ENCODE data around the gene PPP1R10.

Gene PPP1R10

DNA sequence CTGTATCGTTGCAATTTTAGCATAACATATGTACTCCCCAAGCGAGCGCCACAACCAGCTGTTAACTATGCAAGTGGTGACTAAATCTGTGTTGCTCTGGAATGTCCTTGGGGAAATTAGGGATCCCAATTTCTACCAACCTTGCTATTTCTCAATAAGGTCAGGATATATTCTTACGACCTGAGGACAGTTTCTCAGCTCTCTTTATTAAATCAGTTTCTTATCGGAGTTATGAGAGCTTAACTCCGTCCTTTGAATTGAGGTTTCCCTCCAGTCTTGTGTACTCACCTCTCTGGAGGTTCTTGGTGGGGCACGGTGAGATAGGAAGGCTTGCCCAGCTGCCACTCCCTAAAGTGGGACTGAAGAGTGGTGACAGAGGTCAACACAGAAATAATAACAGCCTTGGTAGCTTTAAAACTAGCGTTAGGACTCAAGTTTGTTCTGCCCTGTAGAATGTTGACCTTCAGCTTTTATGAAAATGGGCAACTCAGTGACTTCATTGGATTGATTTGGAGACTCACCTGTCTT lies 1.3 kb upstream of the PPP1R10 start:
- no peak for DNase-seq

DNA sequence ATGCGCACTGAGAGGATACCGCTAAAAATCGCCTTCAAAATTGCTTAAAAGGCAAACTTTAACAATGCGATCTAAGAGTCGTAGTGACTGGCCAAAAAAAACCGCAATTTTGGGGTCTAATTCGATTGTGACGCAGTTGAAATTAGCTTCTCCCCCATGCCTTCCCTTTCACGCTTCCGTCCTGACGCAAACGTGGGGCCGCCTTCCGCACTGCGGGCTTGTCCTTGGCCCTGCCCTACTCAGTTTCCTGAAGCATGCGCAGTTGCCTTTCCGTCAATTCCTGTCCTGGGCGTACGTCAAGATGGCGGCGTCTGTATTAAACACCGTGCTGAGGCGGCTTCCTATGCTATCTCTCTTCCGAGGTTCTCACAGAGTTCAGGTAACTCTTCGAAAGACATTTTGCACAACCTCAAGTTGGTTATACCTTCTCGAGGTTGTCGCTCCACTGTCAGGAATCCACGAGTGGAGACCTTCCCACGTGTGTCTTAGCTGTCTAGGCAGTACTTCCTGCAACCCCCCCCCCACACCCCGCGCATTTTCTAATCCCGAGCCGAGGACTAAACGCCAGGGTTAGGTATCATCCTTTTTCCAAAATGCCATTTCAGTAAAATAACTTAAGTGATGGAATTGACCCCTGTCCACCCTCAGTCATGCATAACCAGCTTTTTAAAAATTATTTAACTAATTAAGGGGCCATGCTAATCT lies 674 bp upstream of the PPP1R10 start, which contains the start of gene MRPS18B:
MRPS18B (plus strand) TSS at position 276 of the 705 bp plus-strand sequence; CDS start at position 302, 26 bp downstream.
- peak; percentile 99 for DNase-seq

DNA sequence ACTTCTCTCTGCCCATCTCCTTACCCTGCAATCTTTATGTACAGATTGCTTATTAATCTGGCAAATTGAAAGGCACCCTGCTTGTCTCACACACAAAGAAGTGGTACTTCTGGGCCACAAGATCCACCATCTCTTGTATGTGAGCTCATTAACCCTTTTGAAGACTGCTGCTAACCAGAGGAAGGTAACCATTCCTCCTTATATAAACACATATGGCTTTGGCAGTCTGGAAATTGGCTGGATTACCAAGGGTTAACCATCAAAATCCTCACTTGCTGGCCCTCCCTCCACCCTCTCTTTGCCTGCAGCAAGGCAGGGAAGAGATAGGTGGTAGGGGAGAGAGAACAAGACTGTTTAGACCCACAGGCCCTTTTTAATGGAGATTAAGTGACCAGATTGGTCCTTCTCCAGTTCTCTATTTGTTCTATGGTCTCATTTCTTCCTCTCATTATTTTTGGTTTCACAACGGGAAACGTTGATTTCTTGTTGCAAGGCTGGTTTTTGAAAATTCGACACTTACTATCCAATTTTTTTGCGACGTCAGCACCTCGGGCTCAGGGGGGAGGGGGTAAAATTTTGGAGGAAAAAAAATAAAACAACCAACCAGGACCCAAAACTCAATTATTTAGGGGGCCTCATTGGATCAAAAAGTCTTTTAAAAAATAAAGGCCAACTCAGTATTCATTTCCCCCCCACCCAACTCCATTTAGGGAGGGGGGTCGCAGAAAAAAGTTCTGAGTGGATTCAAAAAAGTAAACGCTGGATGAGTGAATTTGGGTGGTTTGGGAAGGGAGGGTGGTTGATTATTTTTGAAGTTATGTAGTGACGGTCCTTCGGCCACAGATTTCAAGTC lies 859 bp downstream of the PPP1R10 start:
- peak; percentile 40 for DNase-seq

DNA sequence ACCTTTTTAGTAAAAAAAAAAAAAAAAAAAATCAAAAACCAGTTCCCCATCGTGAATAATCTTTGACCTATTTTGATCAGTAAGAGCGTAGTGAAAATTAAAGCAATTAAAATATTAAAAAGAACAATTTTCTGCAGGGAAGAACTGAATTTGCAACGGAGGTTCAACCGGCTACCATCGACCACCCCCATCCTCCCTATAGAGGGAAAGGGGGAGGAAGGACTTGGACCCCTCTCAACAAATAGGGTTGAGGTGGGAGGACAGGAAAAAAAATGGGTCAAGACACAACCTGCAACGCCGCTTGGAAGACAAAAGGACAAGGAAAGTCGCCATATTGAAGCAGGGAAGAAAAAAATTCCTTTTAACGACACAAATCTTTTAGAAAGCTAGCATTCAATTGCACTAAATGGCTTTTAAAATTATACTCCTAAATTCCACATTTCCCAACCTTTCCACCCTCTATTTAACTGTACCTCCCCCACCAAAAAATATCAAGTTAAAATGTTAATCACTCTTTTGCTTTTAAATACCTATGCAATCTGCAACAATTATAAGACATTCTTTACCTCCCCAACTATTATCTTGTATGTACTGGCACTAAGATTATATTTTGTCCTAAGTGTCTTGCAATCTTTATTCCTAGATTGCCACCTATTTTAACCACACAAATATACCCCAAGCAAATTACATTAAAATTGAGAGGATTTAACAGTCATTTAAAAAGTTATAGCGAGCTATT lies 1.7 kb downstream of the PPP1R10 start:
- DNase-seq, result peak; percentile 47

DNA sequence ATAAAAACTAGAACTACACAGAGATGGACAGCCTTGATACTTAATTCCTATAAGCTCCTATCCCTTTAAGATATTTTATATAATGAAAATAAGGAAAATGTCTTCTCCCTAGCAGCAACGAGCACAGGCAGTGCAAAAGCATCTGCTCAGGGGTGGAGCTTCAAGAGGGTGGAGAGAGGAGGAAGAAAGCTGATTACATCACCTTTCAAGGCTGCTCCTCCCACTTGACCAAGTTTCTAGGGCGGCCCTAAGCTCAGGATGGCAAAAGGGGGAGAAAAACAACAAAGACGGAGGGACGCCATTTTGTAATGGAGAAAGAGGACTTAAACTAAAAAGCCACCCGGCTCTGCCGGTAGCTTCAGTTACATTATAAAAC lies 2.2 kb downstream of the PPP1R10 start:
- peak; percentile 91 for DNase-seq

DNA sequence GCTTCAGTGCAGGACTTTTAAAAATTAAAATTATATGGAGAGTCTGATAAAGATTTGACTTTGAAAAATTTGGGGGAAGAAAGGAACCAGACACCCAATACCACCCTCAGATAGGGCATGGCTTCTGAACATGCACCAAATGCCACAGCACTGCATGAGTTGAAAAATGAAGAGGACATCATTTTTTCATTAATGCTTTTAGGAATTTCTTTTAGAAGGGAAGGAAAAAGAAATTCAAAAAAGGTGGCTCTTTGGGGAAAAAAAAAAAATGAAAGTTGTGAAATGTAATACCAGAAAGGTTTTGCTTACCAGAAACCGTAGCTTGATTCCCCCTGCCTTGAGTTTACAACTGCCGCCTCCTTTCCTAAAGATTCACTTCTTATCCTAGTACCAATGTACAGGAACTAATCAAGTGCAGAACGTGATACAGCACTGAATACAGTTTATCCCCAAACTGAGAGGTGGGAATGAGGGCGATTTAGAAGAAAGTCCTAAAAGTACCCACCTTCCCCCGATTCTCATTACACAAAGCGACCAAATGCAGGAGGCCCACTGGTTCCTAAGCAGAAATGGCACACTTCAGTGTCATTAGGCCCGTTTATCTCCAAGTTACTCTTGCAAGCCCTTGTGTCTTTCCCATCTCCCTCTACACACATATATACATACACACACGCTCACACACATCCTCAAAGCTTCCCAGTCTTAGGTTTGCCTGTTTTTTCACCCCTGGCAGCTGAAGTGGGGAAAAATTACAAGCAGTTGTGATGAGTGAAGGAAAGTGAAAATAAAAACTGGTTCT lies 2.8 kb downstream of the PPP1R10 start:
- no peak for DNase-seq

DNA sequence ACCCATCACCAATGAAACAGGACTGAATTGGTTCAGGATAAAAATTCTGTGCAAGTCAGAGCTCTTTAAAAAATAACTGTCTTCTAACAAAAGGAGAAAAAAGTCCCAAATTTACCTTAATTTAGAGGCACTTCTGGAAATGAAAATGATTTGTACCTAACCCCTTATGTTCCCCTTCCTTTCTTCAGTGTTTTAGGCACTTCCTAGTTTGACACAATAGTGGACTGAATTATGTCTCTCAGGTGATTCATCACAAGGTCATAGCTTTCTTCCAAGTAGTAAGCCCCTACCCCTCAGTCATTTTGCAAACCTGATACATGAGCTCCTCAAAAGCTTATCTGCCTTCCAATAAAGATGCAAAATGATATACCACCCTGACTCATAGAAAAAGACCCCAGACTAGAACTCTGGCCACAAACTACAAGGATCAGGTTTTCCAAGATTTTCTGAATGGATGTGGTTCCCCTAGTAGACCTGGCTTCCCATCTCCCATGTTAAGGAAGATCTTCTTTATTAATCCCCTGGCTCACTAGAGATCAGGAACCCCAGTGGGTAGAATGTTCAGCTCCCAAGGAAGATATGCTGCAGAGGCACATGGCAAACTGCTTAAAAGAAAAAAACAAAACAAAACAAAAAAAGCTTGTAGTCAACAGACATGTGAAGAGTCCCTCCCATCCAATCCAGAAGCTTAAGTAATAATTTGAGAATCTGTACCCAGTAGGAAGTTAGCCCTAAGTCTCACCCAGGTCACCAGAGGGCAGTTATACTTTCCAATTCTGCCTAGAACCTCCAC lies 3.6 kb downstream of the PPP1R10 start:
- DNase-seq, result no peak

DNA sequence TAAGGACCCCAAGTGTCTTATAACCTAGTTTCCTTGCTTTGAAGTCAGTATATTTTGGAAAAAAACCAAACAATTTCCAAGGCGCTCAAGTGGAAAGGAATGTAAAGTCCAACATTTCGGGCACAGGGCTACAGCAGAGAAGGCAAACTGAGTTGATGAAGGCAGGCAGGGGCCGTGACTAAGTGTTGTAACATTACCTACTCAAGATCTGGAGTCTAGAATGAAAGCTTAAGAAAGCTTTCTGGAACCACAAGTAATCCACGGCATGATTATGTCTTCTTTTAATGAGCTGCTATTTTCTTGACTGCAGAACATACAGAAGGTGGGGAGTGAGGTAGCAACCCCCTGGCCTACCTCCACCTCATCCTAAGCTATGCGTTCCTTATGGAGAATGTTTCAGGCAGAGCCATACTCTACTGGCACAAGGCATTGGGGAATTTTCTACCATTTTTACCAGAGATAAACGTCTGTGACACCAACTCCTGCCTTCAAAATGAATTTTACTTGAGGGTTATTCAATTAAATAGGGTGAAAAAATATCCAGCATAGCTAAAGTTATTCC lies 4.3 kb downstream of the PPP1R10 start:
- no peak for DNase-seq

DNA sequence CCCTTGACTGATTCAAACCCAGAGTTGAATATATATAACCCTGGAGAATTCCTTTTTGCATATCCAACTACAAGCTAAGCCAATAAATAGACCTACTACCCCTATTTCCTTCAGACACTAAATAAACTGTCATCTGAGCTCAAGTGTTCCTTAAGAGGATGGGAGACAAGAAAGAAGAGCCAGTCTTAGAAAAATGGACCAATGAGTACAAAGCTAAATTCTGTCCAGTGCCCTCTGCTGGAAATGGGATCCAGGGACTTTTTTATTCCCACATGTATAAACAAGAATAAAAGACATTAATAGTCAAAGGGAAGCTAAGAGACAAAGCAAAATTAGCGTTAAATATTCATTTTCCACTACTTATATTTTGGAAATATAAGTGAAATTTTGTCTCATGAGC lies 4.8 kb downstream of the PPP1R10 start:
- DNase-seq, result no peak

DNA sequence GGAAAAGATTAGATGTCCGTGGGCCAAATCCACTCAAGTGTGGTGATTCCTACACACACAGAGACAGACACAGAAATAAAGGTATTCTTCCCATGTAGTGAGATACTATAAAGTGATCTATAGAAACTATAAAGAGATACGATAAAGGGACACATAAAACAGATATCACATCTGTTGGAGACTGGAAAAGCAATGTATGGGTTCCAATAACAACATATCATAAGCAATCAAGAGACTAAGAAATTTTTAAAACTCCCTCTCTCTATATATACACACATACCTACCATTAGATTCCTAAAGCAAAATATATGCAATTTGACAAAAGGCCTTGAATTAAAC lies 5.2 kb downstream of the PPP1R10 start:
- DNase-seq, result no peak

DNA sequence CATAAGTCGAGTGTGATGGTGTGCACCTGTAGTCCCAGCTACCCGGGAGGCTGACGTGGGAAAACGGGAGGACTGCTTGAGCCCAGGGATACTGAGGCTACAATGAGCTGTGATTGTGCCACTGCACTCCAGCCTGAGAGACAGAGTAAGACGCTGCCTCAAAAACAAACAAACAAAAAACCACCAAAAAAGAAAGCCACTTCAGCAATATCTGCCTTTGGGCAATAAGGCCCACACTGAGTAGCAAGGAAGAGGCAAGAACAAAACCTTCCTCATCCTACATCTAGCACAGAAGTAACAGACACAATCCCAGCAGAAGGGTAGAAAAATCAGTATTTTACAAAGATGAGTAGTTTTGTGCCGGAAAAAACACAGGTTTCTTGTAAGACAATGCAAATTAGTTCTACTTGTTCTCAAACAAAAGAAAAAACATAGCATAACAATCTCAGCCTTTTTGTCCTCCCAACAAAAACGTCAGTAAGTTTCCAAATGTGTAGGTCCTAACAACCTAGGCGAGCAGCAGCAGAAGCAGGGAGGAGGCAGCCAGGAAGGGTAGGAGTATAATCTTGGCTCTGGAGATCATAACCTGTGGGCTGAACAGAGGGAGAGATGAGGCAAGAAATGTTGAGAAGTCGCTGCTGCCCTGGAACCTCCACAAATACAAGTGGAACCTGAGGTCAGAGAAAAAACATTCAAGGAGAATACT lies 5.7 kb downstream of the PPP1R10 start:
- no peak for DNase-seq

DNA sequence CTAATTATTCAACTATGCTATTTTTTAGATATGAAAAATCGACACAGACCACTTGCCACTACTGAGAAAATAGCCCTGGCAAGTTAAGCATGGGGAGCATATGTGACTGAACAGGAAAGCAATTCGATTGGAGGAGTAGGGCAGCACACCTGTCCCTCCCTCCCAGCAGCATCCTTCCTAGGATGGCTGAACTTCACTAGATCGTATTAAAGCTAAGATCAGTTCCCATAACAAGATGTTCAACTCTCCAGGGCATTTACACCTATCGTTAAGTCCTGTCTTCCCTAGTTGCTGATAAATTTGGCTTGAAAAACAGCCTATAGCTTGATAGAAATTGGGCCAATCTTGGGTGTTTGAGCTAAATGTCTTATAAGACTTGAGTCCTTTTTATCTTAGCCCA lies 7.0 kb downstream of the PPP1R10 start:
- no peak for DNase-seq

DNA sequence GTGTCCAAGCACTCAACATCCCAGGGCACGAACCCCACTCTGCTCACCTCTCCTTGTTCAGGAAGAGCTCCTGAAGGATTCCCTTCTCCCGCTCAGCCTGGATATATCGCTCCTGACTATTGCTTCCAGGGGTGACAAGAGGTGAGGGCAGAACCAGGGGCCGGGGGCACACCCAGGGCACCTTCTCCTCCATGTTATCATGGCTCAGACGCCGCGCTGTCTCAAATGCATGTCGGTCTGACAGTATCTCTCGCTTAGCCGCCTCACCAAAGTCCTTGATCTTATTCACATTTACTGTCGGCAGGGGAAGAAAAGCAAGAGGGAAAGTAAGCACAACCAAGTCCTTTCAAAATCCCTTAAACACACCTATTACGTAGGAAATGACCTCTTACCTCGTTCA lies 13.1 kb downstream of the PPP1R10 start:
- DNase-seq, result no peak

DNA sequence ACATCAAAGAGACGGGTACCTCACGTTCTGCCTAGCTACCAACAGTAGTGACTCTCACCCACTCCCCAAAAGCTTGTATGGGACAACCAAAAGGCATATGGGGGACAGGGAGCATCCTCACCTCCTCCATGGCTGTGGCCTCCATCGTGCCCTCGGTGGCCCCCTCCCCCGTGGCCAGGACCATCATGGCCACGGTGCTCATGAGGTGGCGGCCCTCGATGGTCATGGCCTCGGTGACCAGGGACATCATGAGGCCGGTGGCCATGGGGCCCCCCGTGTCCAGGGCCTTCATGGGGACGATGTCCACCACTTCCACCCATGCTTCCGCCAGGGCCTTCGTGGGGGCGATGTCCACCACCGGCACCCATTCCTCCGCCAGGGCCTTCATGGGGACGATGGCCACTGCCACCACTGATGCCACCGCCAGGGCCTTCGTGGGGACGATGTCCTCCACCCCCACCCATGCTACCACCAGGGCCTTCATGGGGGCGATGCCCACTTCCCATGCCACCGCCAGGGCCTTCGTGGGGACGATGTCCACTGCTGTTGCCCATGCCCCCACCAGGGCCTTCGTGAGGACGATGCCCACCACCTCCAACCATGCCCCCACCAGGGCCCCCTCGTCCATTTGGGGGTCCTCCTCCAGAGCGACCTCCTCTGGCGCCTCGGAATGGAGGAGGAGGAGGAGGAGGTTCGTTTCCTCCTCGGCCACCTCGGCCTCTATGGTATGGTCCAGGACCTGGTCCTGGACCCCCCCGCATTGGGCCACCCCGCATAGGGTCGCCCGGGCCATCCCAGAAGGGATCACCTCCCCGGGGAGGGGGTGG lies 15.0 kb downstream of the PPP1R10 start:
- DNase-seq, result no peak

DNA sequence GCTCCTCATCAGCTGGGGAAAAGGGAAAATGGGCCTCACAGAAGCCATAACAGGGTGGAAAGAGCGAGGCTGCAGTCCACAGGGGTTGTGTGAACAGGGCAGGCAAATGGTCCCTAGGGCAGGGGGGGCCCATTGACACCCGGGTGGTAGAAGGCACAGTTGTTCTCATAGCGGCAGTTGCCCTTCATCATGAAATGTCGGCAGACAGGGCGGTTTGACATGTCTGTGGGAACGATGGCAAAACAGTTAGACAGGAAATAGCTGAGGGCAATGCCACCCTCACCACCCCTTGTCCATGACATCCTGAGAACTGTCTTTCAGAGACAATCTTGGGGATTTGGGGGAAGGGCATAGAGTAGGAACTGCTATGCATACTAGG lies 15.6 kb downstream of the PPP1R10 start:
- DNase-seq, result no peak

DNA sequence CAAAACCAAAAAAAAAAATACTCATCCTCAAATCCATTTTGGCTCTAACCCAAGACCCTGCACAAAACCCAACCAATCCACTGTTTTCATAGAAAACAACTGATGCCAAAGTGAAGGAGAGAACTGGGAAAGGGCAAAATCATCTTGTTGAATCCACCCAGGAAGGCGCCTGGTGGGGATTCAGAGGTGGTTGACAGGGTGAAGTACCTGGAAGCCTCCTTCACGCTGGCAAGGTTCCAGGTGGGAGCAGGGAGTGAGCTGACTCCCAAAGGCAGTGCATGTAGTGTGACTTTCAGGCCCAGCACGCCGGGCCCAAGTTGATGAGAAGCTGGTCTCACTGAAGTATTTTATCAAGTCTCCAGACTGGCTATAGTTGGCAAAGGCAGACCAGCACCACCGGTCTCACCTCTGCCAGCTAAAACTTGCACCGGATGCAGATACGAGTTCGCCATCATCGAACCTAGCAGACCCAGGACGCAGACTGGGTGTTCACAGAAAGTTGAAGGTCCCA lies 16.5 kb downstream of the PPP1R10 start:
- no peak for DNase-seq

DNA sequence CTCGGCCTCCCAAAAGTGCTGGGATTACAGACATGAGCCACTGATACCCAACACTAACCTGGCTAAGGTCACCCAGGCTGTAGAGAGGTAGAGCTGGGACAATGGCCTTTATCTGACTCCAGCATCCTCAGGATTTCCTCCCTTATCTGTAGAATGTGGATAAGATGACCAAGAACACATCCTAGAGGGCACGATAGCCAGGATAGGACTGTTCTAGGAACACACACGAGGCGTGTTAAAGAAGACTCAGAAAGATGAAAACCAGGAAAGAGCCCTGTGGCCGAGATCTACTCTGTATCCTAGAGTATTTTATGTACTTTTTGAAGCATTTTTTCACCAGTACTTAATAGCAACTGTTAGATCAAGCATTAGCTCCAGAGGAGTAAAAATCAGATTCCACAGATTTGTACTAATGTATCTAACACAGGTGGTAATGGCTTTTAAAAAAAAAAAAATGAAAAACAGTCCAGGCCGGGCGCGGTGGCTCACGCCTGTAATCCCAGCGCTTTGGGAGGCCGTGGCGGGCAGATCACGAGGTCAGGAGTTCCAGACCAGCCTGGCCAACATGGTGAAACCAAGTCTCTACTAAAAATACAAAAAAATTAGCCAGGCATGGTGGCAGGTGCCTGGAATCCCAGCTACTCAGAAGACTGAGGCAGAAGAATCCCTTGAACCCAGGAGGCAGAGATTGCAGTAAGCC lies 17.3 kb downstream of the PPP1R10 start:
- DNase-seq, result no peak

DNA sequence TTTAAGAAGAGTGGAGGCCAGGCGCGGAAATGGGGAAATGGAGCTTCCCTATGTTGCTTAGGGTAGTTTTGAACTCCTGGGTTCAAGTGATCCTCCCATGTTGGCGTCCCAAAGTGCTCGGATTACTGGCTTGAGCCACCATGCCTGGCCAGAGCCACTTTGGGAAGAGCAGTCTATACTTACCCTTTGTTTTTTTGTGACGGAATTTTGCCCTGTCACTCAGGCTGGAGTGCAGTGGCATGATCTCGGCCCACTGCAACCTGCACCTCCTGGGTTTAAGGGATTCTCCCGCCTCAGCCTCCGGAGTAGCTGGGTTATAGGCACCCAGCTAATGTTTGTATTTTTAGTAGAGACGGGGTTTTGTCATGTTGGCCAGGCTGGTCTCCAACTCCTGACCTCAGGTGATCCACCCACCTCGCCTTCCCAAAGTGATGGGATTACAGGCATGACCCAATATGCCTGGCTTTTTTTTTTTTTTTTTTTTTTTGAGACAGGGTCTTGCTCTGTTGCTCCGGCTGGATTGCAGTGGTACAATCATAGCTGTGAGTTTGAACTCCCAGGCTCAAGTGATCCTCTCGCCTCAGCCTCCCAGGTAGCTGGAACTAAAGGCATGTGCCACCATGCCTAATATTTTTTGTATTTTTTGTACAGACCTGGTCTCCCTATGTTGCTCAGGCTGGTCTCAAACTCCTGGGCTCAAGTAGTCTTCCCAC lies 18.0 kb downstream of the PPP1R10 start:
- DNase-seq, result no peak
